Adrenal gland (tissue), 12 donors: ENCODE measurements around the gene NOP14. TPM values are rescaled to one million over a fixed set of nuclear protein-coding genes. Genes with fewer than 3 reads are reported as not detected.

ENCODE experiments used
- DNase-seq, 7 donors: peaks; one replicate each; pipeline ENCODE4 v3.0.0-alpha.2; 2019 to 2020
- H3K27ac ChIP-seq, 5 donors: fragments of 200-600 bp; sonication (generic) in 4 of 5; 1 replicate in 3 of 5; 2 replicates in 2 of 5; pipeline versions ENCODE4 v1.5.1 to v1.8.0; 2016 to 2020; ENCODE audit warnings: mild to moderate bottlenecking in 1 of 5
- H3K27me3 ChIP-seq: fragments of 200-600 bp; 2 replicates; pipeline ENCODE4 v1.8.0; 2021
- H3K36me3 ChIP-seq, 2 donors: fragments of 200-600 bp; replicated peaks in 1 of 2; 1 replicate in 1 of 2; 2 replicates in 1 of 2; pipeline versions ENCODE4 v1.5.1 to v1.8.0; 2018 to 2022
- H3K4me1 ChIP-seq, 2 donors: fragments of 200-600 bp; replicated peaks in 1 of 2; 1 replicate in 1 of 2; 2 replicates in 1 of 2; pipeline versions ENCODE4 v1.5.1 to v1.8.0; 2018 to 2021
- H3K4me3 ChIP-seq, 4 donors: fragments of 200-600 bp; sonication (generic) in 3 of 4; one replicate each; pipeline ENCODE4 v1.5.1; 2016 to 2018
- H3K9me3 ChIP-seq, 3 donors: fragments of 200-600 bp; sonication (generic) in 1 of 3; replicated peaks in 1 of 3; 1 replicate in 2 of 3; 2 replicates in 1 of 3; pipeline versions ENCODE4 v1.5.1 to v1.8.0; 2016 to 2021
- CTCF ChIP-seq, 6 experiments: fragments of 450-650 bp in 4 of 6; fragments of 200-600 bp in 2 of 6; sonication (generic) in 1 of 6; IDR thresholded peaks; 1 replicate in 5 of 6; 2 replicates in 1 of 6; pipeline versions ENCODE4 v1.5.1 to v1.8.0; 2016 to 2021; ENCODE audit warnings: antibody characterized with exemption in 6 of 6, mild to moderate bottlenecking in 2 of 6, moderate library complexity in 1 of 6
- POLR2A ChIP-seq, 2 donors: fragments of 450-650 bp; IDR thresholded peaks; one replicate each; pipeline ENCODE4 v1.6.1; 2017; ENCODE audit warnings: antibody characterized with exemption in 2 of 2, mild to moderate bottlenecking in 2 of 2, moderate library complexity in 1 of 2
- WGBS, 4 donors: extraction: QIAGEN DNeasy Blood & Tissue Kit in 2 of 4; methylation state at CpG; one replicate each; pipeline versions ENCODE4 v1.1.5 to v1.1.7; 2013 to 2017; 5-methylcytosine and 5-hydroxymethylcytosine counted together
- intact Hi-C, 2 donors: fragments of 100-400 bp; cut with DNase I; formaldehyde crosslinking; loops; one replicate each; pipeline versions ENCODE4 v1.14.1 to v1.15.0; 2022 to 2023
- polyA plus RNA-seq, 3 donors: library from polyadenylated mRNA; stranded (reverse); fragments of 200-250 nt in 2 of 3; fragments of 350-450 nt in 1 of 3; fragmentation: Illumina TruSeq in 1 of 3; extraction: RNeasy Lipid Tissue Mini Kit (QIAGEN cat#74804) in 1 of 3; gene quantifications; one replicate each; pipeline ENCODE4 v1.2.3, GENCODE V29; 2013 to 2014
- total RNA-seq, 9 donors: library from RNA; depleted of rRNA in 4 of 9; stranded (reverse); fragments of >200 nt in 4 of 9; fragments of 120-200 nt in 1 of 9; fragmentation: NEBNext Ultra II Directional in 1 of 9; extraction: Animal tissue kit (Norgen Biotek cat#: 25700) in 1 of 9; gene quantifications; one replicate each; pipeline versions ENCODE4 v1.1.0 to v1.2.4, GENCODE V29; 2013 to 2023
- donor health status: healthy with polysubstance abuse.
- donor health status: Bipolar disorder and iron deficiency.
- donor health status: DM: yes; HTN: yes; CAD: no.
- donor health status: DM: no; HTN: no; CAD: no.
- donor health status: DM: no; HTN: no; CAD: no.
- donor health status: DM: yes; HTN: yes; CAD: no.

NOP14 gene
- total and polyA plus RNA-seq, 12 donors = 16.4 to 56.5 (median 25.5) TPM

GRCh38 chr4:2932951-2933565 lies 30.1 kb downstream of the NOP14 start:
- 71 to 80% (median 74%) methylated on average over 7 to 15 of the region's 15 CpGs for WGBS, 4 donors
- Histone ChIP-seq H3K27ac (peak overlapping the region in 2 of 5 donors; percentile 57 to 95), H3K4me1 (peaks cover 16 to 38% of the 10 kb centered on the region in 2 donors), H3K4me3 (peak overlapping the region in 1 of 4 donors; percentile 98), H3K27me3 (no peaks in the 10 kb centered on the region), H3K9me3 (no peaks in the 10 kb centered on the region), H3K36me3 (peaks cover 0 to 39% of the 10 kb centered on the region in 2 donors)
- DNase-seq = peak in 5 of 7 donors; percentile 21 to 70 (median 36)
- no peak for TF ChIP-seq POLR2A (IDR thresholded peaks at IDR 0.05)
- TF ChIP-seq CTCF (IDR thresholded peaks at IDR 0.05) = no peak
- intact Hi-C loops = loop anchor here (10.0 kb wide), 2 partner anchors 88 to 168 kb away; partner anchors contain the start of gene ADD1 (in 2 of the 2)

- Histone ChIP-seq H3K27me3 (no peaks in the 10 kb centered on the region), H3K4me1 (peaks cover 15 to 32% of the 10 kb centered on the region in 2 donors), H3K9me3 (no peaks in the 10 kb centered on the region), H3K36me3 (peaks cover 0 to 40% of the 10 kb centered on the region in 2 donors), H3K27ac (peak overlapping the region in 2 of 5 donors; percentile 57 to 95), H3K4me3 (no peak overlapping the region)
- TF ChIP-seq CTCF (IDR thresholded peaks at IDR 0.05) (no peak), POLR2A (IDR thresholded peaks at IDR 0.05) (no peak)
- WGBS, 4 donors = 82 to 90% (median 86%) methylated on average over 7 to 18 of the region's 18 CpGs
- DNase-seq = peak in 4 of 7 donors; percentile 10 to 55 (median 31)
- intact Hi-C loops = loop anchor here (10.0 kb wide), 2 partner anchors 88 to 168 kb away; partner anchors contain the start of gene ADD1 (in 2 of the 2)
Measured at GRCh38 chr4:2932321-2932950, 30.8 kb downstream of the NOP14 start.

DNA sequence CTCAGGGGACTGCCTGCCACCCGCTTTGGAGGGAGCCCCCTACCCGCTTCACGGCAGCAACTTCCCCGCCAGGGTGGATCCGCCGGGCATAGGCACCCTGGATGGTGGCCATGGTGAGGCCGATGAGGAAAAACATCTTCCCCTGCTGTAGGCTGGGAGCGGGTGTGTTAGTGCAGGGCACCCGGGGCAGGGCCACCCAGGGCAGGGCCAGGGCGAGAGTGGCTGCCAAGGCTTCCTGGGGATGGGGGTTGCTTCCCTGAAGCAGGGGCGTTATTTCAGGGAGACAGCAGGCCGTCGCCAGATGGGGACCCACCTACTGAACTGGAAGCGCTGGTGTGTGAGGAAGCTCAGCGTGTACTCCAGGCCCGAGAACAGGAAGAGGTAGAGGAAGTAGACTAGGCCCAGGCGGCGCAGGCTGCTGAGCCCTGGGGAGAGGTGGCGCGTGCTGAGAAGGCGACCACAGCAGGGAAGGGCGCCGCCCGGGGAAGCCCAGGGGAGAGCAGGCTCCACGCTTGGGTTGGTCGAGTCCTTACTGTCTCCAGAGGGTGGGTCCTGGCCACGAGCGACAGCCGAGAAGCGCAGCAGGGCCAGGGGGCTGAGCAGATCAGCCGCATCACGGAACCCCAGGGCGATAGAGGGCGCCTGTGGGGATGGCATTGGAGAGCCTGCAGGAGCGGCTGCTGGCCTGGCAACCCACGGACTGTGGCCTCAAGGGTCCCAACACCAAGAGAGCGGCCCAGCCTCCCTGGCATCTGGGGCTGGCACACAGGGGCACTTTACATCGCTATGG lies 31.5 kb downstream of the NOP14 start:
- peaks cover 11 to 25% of the 10 kb centered on the region in 2 donors for H3K4me1 ChIP-seq
- peak in 6 of 7 donors; percentile 41 to 74 (median 52) for DNase-seq
- H3K9me3 ChIP-seq = no peaks in the 10 kb centered on the region
- intact Hi-C loops = loop anchor here (10.0 kb wide), 2 partner anchors 87 to 167 kb away; partner anchors contain the start of gene ADD1 (in 2 of the 2)
- no peak overlapping the region for H3K4me3 ChIP-seq
- H3K36me3 ChIP-seq = peaks cover 0 to 48% of the 10 kb centered on the region in 2 donors
- peak overlapping the region in 2 of 5 donors; percentile 54 to 95 for H3K27ac ChIP-seq
- TF ChIP-seq POLR2A (IDR thresholded peaks at IDR 0.05) = no peak
- TF ChIP-seq CTCF (IDR thresholded peaks at IDR 0.05) = peak in 1 of 6 experiments; percentile 7
- H3K27me3 ChIP-seq = no peaks in the 10 kb centered on the region
- WGBS, 4 donors = 72 to 85% (median 77%) methylated on average over 28 to 38 of the region's 38 CpGs
